K562 (cell line): ENCODE data around the gene CCDC18. TPM values are rescaled to one million over a fixed set of nuclear protein-coding genes. Genes with fewer than 3 reads are reported as not detected.

Source experiments
- CBX2 ChIP-seq: fragments of 200-600 bp; sonication (generic); IDR thresholded peaks from one replicate; pipeline ENCODE4 v1.6.1; 2012; ENCODE audit warnings: mild to moderate bottlenecking, low read length, inconsistent platforms; ENCODE audit not compliant: insufficient read depth, poor library complexity, severe bottlenecking
- ETV1 ChIP-seq: fragments of 450-650 bp; conservative IDR thresholded peaks from 2 replicates; pipeline ENCODE4 v1.6.1; 2016; ENCODE audit warnings: missing genetic modification characterization, control low read depth, low read depth, missing compliant biosample characterization
- FOXM1 ChIP-seq, 2 experiments: fragments of 450-650 bp in 1 of 2; sonication (generic) in 1 of 2; formaldehyde crosslinking in 1 of 2; IDR thresholded peaks; 2 replicates each; pipeline versions ENCODE4 v1.6.1 to v1.9.0; 2017 to 2022; ENCODE audit warnings: low read depth in 2 of 2, mild to moderate bottlenecking in 2 of 2, missing genetic modification reagents in 1 of 2, moderate library complexity in 1 of 2
- HINFP ChIP-seq: fragments of 450-650 bp; conservative IDR thresholded peaks from 2 replicates; pipeline ENCODE4 v1.6.1; 2016; ENCODE audit warnings: missing genetic modification characterization, low read depth, mild to moderate bottlenecking, control low read depth, missing compliant biosample characterization
- MAX ChIP-seq: sonication (generic); formaldehyde crosslinking; IDR thresholded peaks from 2 replicates; pipeline ENCODE4 v1.9.0; 2022; ENCODE audit warnings: mild to moderate bottlenecking, missing genetic modification reagents
- MCM5 ChIP-seq: fragments of 450-650 bp; IDR thresholded peaks from 2 replicates; pipeline ENCODE4 v1.6.1; 2016; ENCODE audit warnings: low read depth
- NFIC ChIP-seq: fragments of 450-650 bp; IDR thresholded peaks from 2 replicates; pipeline ENCODE4 v1.6.1; 2017; ENCODE audit warnings: mild to moderate bottlenecking, inconsistent platforms
- POLR2G ChIP-seq: fragments of 200-400 bp; formaldehyde crosslinking; IDR thresholded peaks from 2 replicates; pipeline ENCODE4 v1.6.1; 2017; ENCODE audit warnings: low read depth, mild to moderate bottlenecking, antibody characterized with exemption, low read length, moderate library complexity
- POU5F1 ChIP-seq: fragments of 150-350 bp; IDR thresholded peaks from 2 replicates; pipeline ENCODE4 v1.6.1; 2014; ENCODE audit warnings: borderline replicate concordance, low read length, low read depth, mild to moderate bottlenecking; ENCODE audit not compliant: partially characterized antibody
- SMAD1 ChIP-seq: fragments of 150-350 bp; IDR thresholded peaks from 2 replicates; pipeline ENCODE4 v1.6.1; 2014; ENCODE audit warnings: low read length, low read depth; ENCODE audit not compliant: partially characterized antibody
- SMARCC2 ChIP-seq: fragments of 450-650 bp; IDR thresholded peaks from 2 replicates; pipeline ENCODE4 v1.6.1; 2017; ENCODE audit warnings: antibody characterized with exemption, moderate library complexity, mild to moderate bottlenecking, low read depth
- SRSF9 ChIP-seq: fragments of 200-400 bp; formaldehyde crosslinking; IDR thresholded peaks from 2 replicates; pipeline ENCODE4 v1.6.1; 2017; ENCODE audit warnings: low read depth, low read length, borderline replicate concordance
- TAF15 ChIP-seq: fragments of 200-400 bp; formaldehyde crosslinking; IDR thresholded peaks from 2 replicates; pipeline ENCODE4 v1.6.1; 2017; ENCODE audit warnings: mild to moderate bottlenecking, low read depth, low read length, moderate library complexity
- TAL1 ChIP-seq: fragments of 450-650 bp; IDR thresholded peaks from 2 replicates; pipeline ENCODE4 v1.6.1; 2016; ENCODE audit warnings: mild to moderate bottlenecking
- XRCC4 ChIP-seq: IDR thresholded peaks from one replicate; pipeline ENCODE4 v1.6.1; 2011; ENCODE audit not compliant: insufficient read depth, insufficient read length; ENCODE audit errors: extremely low read depth
- ZBTB1 ChIP-seq: sonication (generic); formaldehyde crosslinking; IDR thresholded peaks from 2 replicates; pipeline ENCODE4 v1.8.1; 2023; ENCODE audit warnings: missing genetic modification reagents, low read depth, mild to moderate bottlenecking, borderline replicate concordance
- ZBTB2 ChIP-seq: fragments of 450-650 bp; IDR thresholded peaks from 2 replicates; pipeline ENCODE4 v1.6.1; 2016; ENCODE audit warnings: antibody characterized with exemption
- ZBTB9 ChIP-seq: fragments of 450-650 bp; formaldehyde crosslinking; IDR thresholded peaks from 2 replicates; pipeline ENCODE4 v1.4.0; 2020; ENCODE audit warnings: mild to moderate bottlenecking, moderate library complexity
- ZNF146 ChIP-seq: IDR thresholded peaks from one replicate; pipeline ENCODE4 v1.6.1; 2018; ENCODE audit warnings: missing compliant biosample characterization; ENCODE audit not compliant: unreplicated experiment
- ZNF175 ChIP-seq: fragments of 200-800 bp; sonication (Bioruptor generic); IDR thresholded peaks from 2 replicates; pipeline ENCODE4 v1.6.1; 2016; ENCODE audit warnings: low read depth, mild to moderate bottlenecking, missing genetic modification characterization, missing compliant biosample characterization
- ZNF668 ChIP-seq: fragments of 250-450 bp; sonication (Bioruptor Pico); IDR thresholded peaks from 2 replicates; pipeline ENCODE4 v1.8.0; 2022; ENCODE audit warnings: mild to moderate bottlenecking, inconsistent platforms
- ZNF707 ChIP-seq: fragments of 250-450 bp; sonication (Bioruptor Pico); conservative IDR thresholded peaks from 2 replicates; pipeline ENCODE4 v1.8.0; 2022; ENCODE audit warnings: inconsistent platforms, mild to moderate bottlenecking, moderate library complexity
- ZNF830 ChIP-seq: fragments of 250-450 bp; sonication (Bioruptor Pico); IDR thresholded peaks from 2 replicates; pipeline ENCODE4 v1.5.0; 2021; ENCODE audit warnings: mild to moderate bottlenecking
- polyA plus RNA-seq, 8 experiments: library from polyadenylated mRNA; depleted of rRNA in 4 of 8; stranded (reverse) in 5 of 8; unstranded in 3 of 8; fragments of >200 nt; fragmentation: Nextera tagmentation in 2 of 8; fragmentation: Illumina TruSeq in 1 of 8; extraction: Ambion mirVana in 2 of 8; extraction: Trizol in 1 of 8; gene quantifications; 2 replicates each; pipeline versions ENCODE4 v1.2.1 to v1.2.3, GENCODE V29; 2011 to 2014; ENCODE audit warnings: inconsistent platforms in 1 of 8, missing spikeins in 1 of 8
- total RNA-seq, 7 experiments: library from RNA; depleted of rRNA in 6 of 7; stranded (reverse); fragments of >200 nt in 6 of 7; fragmentation: Illumina TruSeq in 2 of 7; extraction: Trizol in 2 of 7; gene quantifications; 2 replicates each; pipeline versions ENCODE4 v1.2.1 to v1.2.3, GENCODE V29; 2011 to 2021; ENCODE audit warnings: low replicate concordance in 1 of 7

The CCDC18 gene
- total and polyA plus RNA-seq, 9 of the 15 experiments (the other 6 are each of a cell fraction or from before 2014, with no cell fraction given) = 19.5 to 34.2 (median 24.3) TPM

GRCh38 chr1:93179886-93180722 lies 420 bp upstream of the CCDC18 start, which contains the start of gene TMED5 (continued):
- TF ChIP-seq HINFP (tag) = no peak
- TF ChIP-seq SMARCC2 = no peak
- peak; percentile 80 for TF ChIP-seq ZBTB1 (CRISPR knock-in tag)
- no peak for TF ChIP-seq ZNF146 (CRISPR knock-in tag)
- TF ChIP-seq SMAD1 = peak; percentile 2
- peak; percentile 78; the same call in 1 of the 2 replicates for TF ChIP-seq ZBTB2
- no peak for TF ChIP-seq SRSF9
- no peak for TF ChIP-seq TAF15
- no peak for TF ChIP-seq ZNF668 (CRISPR knock-in tag)
- no peak for TF ChIP-seq MCM5
- TF ChIP-seq XRCC4 = no peak
- no peak for TF ChIP-seq FOXM1 (IDR thresholded peaks at IDR 0.05; ENCODE audit: low read depth)
- no peak for TF ChIP-seq FOXM1 (CRISPR knock-in tag; IDR thresholded peaks at IDR 0.05; ENCODE audit: low read depth)
- no peak for TF ChIP-seq ZNF175
- TF ChIP-seq TAL1 = no peak
- TF ChIP-seq ZNF707 = no peak
- TF ChIP-seq CBX2 = no peak
- peak; percentile 57 for TF ChIP-seq POU5F1
- no peak; the same call in 1 of the 2 replicates for TF ChIP-seq NFIC
- peak; percentile 67 for TF ChIP-seq MAX
- TF ChIP-seq ZNF830 (CRISPR knock-in tag) = no peak
- peak; percentile 97 for TF ChIP-seq POLR2G
- no peak for TF ChIP-seq ZBTB9 (CRISPR knock-in tag)
- 0 out of 2 replicates have a peak, but pooled peaks have one; percentile 11 for TF ChIP-seq ETV1
